Thyroid gland (tissue), 4 donors: ENCODE data around the gene SUGP2.

ENCODE experiments used
- CTCF ChIP-seq, 6 experiments: fragments of 200-600 bp in 3 of 6; fragments of 450-650 bp in 3 of 6; sonication (generic) in 3 of 6; IDR thresholded peaks; one replicate each; pipeline ENCODE4 v1.5.1; 2016 to 2019; ENCODE audit warnings: antibody characterized with exemption in 6 of 6, mild to moderate bottlenecking in 2 of 6, inconsistent platforms in 1 of 6, moderate library complexity in 1 of 6
- POLR2A ChIP-seq, 2 donors: fragments of 450-650 bp; IDR thresholded peaks; one replicate each; pipeline ENCODE4 v1.6.1; 2017; ENCODE audit warnings: antibody characterized with exemption in 2 of 2, mild to moderate bottlenecking in 2 of 2, moderate library complexity in 1 of 2

- TF ChIP-seq POLR2A (IDR thresholded peaks at IDR 0.05): no peak
- TF ChIP-seq CTCF (IDR thresholded peaks at IDR 0.05): no peak
These were observed 85.0 kb downstream of the SUGP2 start for GRCh38 chr19:18948075-18948975.
